GM12873 (cell line): Measurements from ENCODE around the gene B3GALT5.

Experiments used
- TF ChIP-seq, protein P1 (sequence below): IDR thresholded peaks from 2 replicates; pipeline ENCODE4 v1.5.1; 2012; ENCODE audit warnings: low read depth, mild to moderate bottlenecking, moderate library complexity, low read length, control low read depth; ENCODE audit not compliant: insufficient read depth; ENCODE audit errors: missing control alignments

The B3GALT5 gene, protein sequence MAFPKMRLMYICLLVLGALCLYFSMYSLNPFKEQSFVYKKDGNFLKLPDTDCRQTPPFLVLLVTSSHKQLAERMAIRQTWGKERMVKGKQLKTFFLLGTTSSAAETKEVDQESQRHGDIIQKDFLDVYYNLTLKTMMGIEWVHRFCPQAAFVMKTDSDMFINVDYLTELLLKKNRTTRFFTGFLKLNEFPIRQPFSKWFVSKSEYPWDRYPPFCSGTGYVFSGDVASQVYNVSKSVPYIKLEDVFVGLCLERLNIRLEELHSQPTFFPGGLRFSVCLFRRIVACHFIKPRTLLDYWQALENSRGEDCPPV

GRCh38 chr21:39612233-39613040 is at the start of gene B3GALT5:
Gene B3GALT5 (plus strand): TSS chr21:39612940. CDS start chr21:39660560, 47,620 bp downstream.
- TF ChIP-seq, protein P1, sequence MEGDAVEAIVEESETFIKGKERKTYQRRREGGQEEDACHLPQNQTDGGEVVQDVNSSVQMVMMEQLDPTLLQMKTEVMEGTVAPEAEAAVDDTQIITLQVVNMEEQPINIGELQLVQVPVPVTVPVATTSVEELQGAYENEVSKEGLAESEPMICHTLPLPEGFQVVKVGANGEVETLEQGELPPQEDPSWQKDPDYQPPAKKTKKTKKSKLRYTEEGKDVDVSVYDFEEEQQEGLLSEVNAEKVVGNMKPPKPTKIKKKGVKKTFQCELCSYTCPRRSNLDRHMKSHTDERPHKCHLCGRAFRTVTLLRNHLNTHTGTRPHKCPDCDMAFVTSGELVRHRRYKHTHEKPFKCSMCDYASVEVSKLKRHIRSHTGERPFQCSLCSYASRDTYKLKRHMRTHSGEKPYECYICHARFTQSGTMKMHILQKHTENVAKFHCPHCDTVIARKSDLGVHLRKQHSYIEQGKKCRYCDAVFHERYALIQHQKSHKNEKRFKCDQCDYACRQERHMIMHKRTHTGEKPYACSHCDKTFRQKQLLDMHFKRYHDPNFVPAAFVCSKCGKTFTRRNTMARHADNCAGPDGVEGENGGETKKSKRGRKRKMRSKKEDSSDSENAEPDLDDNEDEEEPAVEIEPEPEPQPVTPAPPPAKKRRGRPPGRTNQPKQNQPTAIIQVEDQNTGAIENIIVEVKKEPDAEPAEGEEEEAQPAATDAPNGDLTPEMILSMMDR: no peak

DNA sequence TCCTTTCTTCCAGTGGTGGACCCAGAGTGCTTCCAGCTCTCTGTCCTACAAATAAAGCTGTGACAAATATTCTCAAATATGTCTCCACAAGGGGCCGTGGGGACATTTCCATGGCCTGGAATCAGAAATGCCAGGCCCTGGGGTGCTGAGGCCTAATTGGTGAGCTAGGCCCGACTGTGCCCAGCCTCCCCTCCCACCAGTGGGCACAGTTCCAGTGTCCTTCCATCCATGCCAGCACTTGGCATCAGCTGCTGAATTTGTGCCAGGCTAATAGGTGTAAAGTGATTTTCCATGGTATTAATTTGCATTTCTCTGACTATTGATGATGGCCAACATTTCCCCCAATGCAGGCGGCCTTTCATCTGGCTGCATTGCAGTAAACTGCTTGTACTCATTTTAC is 48.5 kb upstream of the B3GALT5 start:
- TF ChIP-seq, protein P1: no peak

GRCh38 chr21:39567180-39567972 is 45.4 kb upstream of the B3GALT5 start:
- TF ChIP-seq, protein P1: no peak

GRCh38 chr21:39568361-39568760 is 44.4 kb upstream of the B3GALT5 start:
- TF ChIP-seq, protein P1: no peak

- TF ChIP-seq, protein P1: no peak
Observed at GRCh38 chr21:39575775-39576174, 37.0 kb upstream of the B3GALT5 start.

DNA sequence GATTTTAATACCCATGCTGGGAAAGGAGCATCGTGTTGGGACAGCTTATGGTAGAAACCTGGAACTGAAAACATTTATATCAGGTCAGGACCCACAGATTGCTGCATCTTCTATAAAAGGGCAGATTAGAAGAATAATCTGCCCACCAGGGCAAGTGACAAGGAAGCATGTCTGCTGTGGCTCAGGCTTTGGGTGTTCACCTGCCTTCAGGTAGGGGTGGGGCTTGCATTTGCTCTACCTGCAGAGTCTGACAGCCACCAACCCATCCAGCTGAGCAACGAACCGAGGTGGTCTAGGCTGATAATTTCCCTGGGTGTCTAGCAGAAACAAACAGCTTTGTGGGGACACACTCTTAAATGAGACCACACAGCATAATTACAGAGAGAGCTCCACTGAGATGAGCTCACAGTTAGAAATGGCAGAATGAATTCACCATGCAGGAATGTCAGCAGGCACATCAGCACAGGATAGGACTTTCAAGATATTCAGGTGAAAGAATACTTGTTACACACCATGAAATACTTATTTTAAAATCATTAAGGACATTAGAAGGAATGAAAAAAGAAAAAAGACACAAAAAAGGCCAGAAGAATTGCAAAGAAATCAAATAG is 36.1 kb upstream of the B3GALT5 start:
- TF ChIP-seq, protein P1: no peak

- TF ChIP-seq, protein P1: no peak
Observed at GRCh38 chr21:39579734-39580332, 32.9 kb upstream of the B3GALT5 start.
